Activated CD4-positive, CD25-positive, alpha-beta regulatory T cell treated with anti-CD3 and anti-CD28 coated beads, Interleukin-2, amount 50 U/mL, for 24 hours (primary cell): ENCODE data around the gene EEF1AKMT4.

Experiments used
- ATAC-seq, 2 donors: fragments of 150-1000 bp; cut with Tn5 transposase; one replicate each; pipeline ENCODE4 v1.10.0; 2021; ENCODE audit warnings: mild to moderate bottlenecking in 1 of 2, moderate library complexity in 1 of 2

The EEF1AKMT4 gene

DNA sequence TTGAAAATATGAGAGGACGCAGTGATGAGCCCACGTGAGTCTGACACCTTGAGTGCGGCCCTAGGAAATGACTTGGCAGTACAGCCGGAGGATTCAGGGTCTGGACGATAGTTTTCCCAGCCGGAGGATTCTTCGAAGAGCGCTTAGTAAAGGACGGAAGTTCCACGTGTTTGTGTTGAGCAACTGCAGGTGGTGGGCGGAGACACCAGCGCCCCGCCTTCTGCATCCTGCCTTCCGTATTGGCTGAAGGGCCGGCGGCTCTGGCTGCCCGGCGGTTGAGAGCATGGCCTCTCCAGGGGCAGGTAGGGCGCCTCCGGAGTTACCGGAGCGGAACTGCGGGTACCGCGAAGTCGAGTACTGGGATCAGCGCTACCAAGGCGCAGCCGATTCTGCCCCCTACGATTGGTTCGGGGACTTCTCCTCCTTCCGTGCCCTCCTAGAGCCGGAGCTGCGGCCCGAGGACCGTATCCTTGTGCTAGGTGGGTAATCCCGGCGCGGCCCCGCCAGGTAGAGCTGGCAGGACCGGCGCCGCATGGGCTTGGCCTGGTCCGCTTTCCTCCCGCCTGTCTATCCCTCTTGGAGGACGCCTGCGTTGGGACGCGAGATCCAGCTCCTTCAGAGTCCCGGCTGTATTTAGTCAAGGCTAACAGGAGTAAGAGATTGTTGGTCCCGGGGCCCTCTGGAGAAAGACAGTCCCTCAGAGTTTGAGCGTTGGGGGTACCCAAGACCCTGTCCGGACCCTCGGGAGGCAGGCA, at the start of gene EEF1AKMT4:
Gene EEF1AKMT4, plus strand, starts transcription at position 261 of the 755 bp plus-strand sequence. Its CDS starts 23 bp downstream, at position 284.
- peak; percentile 90 to 91 for ATAC-seq

DNA sequence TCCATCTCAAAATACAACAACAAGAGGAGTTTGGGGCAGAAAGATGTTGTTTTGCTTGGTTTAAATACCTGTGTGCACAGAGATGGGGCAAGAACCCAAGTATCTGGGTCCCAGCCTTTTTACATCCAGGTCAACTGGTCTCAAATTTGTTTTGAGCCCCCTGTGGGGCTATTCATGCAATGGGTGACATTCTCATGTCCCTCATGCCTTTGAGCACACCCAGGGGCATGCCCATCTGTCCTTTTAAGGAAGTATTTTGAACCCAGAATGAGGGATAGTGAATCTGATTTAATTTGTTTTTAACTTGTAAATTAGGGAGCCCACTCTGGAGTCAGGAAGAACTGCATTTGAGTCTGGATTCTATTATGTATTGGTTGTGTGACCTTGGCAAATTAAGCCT, 48.6 kb upstream of the EEF1AKMT4 start:
- ATAC-seq = no peak

DNA sequence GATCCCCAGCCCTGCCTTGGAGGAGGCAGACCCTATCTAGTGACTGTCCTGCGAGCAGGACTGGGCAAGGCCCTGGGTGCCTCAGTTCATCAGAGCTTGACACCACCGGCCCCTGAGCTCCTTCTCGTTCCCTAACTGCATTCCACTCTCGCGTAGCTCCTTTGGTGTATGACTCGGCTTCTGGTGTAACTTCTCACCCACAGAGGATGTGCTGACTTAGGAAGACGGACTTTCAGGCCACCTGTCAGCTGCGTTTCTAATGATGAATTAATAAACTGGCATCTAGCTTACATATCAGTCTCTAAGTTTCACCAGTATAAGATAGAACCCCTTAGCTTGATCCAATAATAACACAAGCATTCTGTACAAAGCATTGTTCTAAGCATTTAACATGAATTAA, 45.9 kb upstream of the EEF1AKMT4 start:
- ATAC-seq = no peak

DNA sequence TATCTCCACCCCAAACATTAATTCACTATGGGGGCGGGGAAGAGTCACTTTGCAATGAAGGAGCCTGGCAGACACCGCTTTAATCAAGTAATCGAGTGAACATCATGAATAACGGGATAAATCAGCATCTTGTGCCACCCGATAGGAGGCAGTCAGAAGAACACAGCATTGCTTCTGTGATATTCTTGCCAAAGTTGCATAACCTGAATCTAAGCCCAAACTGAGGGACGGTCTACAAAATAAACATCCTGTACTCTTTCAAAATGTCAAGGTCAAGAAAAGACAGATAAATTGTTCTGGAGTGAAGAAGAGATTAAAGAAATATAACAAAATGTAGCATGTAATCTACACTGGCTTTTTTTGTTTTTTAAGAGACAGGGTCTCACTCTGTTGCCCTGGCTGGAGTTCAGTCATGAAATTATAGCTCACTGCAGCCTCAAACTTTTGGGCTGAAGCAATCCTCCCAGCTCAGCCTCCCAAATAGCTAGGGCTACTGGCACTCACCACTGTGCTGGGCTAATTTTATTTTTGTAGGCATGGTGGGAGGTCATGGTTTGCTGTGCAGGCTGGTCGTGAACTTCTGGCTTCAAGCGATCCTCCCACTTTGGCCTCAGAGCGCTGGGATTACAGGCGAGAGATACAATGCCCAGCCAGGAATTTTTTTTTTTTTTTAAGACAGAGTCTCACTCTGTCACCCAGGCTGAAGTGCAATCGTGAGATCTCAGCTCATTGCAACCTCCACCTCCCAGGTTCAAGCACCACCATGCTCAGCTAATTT, 40.1 kb upstream of the EEF1AKMT4 start:
- no peak for ATAC-seq

DNA sequence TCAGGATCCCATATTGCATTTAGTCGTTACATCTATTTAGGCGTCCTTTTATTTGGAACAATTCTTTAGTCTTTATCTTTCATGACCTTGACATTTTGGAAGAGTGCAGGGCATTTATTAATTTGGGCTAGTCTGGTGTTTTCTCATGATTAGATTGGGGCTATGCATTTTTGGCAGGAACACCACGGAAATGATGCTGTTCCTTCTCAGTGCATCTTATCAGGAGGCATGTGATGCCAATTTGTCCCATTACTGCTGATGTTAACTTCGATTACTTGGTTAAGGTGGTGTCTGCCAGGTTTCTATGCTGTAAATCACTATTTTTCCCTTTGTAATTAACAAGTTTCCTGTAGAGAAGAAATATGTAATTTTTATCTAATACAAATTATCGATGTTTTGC, 38.2 kb upstream of the EEF1AKMT4 start:
- ATAC-seq = no peak

DNA sequence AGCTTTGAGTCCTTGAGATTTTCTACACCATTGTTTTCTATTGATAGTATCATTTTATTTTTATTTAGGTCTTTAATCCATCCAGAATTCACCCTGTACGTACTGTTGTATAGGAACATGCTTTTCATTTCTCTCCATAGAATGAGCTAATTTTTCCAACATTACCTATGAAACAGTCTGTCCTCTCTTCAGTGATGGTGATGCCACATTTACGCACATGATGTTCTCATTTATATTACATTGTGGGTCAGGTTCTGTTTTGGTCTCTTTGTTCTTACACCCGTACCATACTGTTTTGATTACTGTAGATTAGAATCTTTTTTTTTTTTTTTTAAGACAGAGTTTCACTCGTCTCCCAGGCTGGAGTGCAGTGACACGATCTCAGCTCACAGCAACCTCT, 37.8 kb upstream of the EEF1AKMT4 start:
- no peak for ATAC-seq

DNA sequence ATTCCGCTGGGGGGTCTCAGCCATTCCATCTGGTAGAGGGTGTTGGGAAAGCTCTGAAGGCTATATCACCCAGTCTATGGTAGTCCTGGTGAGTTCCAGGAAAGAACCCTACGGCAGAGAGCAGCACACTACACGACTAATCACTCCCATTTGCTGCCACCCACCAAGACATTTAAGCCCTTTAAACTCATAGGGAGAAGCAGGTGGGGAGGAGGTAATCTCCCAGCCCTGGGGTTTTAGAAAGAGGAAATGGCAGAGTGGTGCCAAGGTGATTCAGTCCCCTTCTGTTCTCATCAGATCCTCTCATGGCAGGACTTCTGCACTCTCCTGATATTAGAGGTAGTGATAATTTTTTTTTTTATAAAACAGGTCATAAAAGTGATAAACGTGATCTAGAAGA, 30.7 kb upstream of the EEF1AKMT4 start:
- no peak for ATAC-seq

DNA sequence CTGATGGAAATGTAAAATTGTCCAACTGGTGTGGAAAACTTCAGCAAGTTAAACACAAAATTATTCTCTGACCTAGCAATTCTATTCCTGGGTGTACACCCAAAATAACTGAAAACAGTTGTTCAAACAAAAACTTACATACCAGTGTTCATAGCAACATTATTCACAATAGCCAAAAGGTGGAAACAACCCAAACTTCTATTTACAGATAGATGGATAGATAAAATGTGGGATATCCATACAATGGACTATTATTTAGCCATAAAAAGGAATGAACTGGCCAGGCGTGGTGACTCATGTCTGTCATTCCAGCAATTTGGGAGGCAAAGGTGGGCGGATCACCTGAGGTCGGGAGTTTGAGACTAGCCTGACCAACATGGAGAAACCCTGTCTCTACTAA, 27.0 kb upstream of the EEF1AKMT4 start:
- ATAC-seq = no peak

DNA sequence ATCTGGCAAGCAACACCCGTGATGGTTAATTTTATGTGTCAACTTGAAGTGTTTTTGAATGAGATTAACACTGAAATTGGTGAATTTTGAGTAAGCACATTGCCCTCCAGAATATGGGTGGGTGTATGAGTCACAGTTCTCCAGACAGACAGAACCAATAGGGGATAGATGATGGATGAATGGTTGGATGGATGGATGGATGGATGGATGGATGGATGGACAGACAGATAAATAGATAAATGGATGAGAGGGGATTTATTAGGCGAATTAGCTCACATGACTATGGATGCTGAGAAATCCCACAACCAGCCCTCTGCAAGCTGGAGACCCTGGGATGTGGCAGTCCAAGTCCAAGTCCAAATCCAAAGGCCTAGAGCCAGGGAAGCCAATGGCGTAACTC, 25.5 kb upstream of the EEF1AKMT4 start:
- no peak for ATAC-seq

DNA sequence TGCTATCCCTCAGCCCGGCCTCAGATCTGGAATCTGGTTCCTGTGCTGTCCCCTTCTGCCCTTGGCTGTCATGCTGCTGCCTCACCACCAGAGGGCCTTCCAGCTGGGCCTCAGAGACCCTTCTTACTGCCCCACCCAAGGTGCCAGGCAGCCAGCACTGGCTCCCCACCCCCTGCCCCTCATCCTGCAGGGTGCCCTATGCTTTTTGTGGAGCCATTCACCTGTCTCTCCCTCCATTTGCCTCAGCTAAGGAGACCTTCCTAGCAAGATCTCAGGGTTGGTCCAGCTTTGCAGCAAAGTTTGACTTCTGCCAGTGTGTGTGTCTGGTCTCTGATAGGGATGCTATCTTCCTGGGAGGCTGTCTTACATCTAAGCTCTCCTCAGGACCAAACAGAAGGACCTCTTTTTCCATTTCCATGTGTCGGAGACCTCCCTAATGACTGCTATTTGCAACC, 22.0 kb upstream of the EEF1AKMT4 start:
- ATAC-seq = peak; percentile 25 to 26

DNA sequence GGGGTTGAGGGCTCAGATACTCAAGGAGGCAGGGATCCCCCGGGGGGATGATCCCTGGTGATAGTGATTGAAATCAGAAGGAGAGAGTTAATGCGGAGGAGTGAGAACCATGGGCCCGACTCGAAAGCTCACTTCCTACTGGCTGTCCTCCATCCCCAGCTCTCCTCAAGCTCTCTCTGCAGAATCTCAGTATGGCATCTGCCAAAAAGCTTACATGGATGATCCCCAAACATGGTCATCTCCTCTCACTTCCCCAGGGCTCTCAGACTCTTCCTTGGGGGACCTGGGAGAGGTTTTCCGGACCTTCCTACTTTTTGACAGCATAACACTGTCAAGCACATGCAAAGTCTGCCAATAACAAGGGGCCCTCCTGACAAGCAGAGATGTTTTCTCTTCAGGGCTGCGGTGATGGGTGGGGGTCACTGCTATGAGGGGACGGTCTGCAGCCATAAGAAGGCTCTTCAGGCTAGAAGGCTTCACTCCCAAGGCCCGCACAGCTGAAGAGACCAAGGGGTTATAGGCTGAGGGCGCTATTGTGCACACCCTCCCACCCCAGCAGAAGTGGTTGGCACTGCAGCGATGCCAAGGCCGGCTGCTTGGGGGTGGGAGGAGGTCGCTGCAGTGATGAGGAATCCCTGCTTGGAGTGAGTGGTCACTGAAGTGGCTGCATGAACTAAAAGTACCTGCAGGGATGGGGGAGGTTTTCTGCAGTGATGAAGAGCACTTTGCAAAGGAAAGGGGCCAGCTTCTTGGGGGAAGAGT, 20.9 kb upstream of the EEF1AKMT4 start:
- no peak for ATAC-seq

DNA sequence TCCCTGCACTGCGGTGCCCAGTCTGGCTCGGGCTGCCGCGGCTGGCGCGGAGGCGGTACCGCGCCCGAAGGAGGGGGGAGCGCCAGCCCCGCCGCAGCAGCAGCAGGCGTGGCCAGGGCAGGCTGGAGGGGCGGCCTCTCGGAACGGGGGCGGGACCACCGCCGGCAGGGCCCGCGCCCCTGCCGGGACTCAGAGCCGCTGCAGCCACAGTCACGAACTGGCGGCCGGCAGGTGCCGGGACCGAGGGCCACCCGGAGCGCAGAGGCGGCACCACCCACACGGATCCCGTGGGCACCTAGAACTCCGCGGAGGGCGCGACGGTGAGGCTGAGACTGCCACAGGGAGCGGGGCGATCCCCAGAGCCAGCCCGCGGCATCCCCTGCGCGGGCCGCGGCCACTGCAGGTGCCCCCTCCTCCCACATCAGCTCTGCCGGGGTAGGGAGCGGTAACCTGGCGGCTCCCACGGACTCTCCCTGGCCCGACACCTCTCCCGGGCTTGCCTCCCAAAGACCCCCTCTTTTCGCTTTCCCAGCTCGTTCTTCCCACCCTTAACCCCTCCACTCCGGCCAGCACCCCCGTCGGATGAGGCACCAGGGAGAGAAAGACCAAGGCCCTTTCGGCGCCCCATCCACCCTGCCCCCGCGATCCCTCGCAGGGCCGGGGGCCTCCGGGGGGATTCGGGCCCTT, 19.9 kb upstream of the EEF1AKMT4 start, which contains the start of gene VWA5B2:
Gene VWA5B2, plus strand, starts transcription at position 192 of the 687 bp plus-strand sequence. CDS start 944 bp downstream, outside the sequence.
- peak; percentile 93 to 95 for ATAC-seq

DNA sequence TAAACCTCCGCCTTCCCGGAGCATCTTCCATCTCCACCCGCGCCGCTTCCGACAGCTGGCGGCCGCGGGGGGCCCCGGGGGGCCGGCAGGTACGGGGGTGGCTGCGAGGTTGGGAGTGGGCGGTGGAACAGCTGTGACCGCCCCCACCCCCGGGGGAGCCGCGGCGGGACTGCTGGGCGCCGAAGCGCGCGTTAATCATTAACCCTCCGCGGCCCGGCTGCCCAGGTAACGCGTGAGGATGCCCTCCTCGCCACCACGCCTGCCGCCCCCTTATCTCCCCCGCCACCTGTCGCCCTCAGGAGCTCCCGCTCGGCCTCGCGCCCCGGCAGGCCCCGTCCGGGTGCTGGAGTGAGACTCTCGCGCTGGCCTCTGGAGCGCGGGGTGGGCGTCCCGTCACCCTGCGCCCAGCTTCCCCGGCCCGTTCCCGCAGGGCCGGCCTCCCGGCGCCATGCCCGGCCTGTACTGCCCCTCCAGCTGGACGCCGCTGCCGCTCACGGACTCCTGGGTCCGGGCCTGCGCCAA, 19.3 kb upstream of the EEF1AKMT4 start:
- ATAC-seq = no peak

DNA sequence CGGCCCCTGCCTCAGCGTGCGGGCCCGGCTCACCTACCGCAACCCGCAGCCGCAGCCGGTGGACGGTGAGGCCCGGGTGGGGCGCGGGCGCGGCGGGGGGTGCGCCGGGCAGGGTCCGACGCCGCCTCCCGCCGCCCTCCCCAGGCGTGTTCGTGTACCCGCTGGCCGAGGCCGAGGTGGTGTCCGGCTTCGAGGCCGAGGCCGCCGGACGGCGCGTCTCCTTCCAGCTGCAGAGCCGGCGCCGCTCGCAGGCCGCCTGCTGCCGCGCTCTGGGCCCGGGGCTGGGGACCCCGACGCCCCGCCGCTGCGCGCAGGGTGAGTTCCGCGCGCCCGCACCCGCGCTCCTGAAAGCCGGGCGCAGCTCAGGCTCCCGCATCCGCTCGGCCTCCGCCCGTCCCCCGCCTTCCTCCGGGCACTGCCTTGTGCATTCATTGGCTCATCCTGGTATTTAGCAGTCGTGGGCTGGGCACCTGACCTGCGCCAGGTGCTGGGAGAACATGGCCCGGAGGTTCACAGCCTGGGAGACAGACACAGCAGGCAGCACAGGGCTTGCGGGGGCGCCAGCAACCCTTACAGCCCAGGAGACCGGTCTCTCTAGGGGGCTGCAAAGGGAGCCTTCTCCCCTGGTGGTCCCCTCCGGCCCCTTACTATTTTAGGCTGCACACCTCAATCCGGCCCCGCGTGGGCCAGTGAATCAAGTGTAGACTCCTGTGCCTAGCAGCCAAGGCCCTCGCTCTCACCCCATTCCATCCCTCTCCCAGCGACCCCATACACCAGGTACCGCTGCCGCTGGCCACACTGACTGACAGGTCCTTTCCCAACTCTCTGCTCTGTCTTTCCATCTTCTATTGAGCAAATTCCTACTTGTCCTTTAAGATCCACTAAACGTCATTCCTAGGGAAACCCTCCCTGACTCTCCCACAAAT, 18.6 kb upstream of the EEF1AKMT4 start:
- ATAC-seq = no peak

DNA sequence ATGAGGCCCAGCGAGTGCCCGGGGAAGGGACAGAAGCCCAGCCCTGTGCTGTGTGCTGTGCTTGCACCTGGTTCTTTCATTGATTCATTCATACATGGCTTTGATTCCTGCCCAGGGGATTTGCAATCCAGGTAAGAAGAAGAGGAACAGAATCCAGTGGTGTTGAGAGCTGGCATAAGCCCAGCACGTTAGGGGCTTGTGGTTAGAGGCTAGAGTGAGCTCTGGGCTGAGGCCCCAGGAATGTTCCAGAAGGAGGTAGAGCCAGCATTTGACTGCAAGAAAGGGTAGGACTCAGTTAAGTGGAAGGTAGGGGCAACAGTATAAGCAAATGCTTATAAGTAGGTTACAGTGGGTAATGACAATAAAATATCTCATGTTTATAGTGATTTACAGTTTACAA, 17.8 kb upstream of the EEF1AKMT4 start:
- no peak for ATAC-seq

DNA sequence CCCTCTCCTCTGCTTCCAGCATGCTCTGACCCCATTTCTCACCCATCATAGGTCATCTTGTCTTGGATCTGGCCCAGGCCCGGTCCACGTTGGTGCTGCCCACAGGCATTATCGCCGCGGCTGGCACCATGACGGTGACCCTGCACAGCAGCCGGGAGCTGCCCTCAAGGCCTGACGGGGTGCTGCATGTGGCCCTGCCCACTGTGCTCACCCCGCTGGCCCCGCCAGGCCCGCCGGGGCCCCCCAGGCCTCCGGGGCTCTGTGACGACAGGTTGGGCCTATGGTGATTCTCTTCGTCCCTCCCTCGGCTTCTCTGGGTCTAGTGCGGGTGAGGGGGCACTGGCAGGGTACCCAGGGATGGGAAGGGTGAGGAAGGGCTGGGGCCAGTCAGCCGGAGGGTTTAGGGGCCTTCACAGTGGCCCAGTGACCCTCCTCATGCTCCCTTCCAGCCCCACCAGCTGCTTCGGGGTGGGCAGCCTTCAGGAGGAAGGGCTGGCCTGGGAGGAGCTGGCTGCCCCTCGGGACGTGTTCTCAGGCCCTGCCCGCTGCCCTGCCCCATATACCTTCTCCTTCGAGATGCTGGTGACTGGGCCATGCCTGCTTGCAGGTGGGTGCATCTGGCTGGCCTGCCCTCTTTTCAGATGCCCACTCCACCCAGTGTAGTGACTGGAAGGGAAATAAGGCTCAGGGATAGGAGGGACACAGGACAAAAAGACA, 16.2 kb upstream of the EEF1AKMT4 start:
- ATAC-seq = no peak

DNA sequence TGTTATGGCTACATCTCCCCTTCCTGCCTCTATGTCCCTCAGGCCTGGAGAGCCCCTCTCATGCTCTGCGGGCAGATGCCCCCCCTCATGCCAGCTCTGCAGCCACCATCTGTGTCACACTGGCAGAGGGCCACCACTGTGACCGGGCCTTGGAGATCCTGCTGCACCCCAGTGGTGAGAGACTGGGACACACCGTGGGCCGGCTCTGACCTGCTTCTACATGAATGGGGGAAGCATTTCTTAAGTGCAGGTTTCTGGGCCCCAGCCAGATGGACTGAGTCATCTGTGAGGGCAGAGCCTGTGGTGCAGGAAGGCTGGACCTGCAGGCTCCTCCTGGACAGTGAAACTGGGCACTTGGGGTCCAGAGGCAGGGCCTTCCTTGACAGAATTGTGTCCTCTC, 15.2 kb upstream of the EEF1AKMT4 start:
- ATAC-seq = no peak

DNA sequence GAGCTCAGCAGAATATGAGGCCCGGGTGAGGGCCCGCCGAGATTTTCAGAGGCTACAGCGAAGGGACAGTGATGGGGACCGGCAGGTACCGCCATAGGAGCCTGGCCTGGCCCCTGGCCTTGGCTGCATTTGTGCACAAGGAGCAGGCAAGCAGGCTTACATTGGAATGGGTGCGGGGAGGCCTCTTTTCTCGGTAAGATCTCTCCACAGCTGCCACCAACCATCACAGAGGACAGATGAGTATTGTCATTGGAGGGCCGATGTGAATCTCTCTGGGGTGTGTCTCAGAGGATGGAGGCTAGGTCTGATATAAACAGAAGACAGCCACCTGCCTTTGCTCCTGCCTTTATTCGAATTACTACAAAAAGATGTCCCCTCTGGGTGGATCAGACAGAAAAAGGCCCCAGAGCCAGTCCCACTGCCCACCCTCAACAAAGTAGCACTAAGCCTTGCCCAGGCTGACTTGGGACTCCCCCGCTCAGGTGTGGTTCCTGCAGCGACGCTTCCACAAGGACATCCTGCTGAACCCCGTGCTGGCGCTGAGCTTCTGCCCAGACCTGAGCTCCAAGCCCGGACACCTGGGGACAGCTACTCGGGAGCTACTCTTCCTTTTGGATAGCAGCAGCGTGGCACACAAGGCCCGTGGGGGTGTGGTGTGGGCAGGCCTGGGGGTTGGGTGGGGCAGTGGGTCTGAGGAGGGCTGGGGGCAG, 14.6 kb upstream of the EEF1AKMT4 start:
- ATAC-seq = no peak

DNA sequence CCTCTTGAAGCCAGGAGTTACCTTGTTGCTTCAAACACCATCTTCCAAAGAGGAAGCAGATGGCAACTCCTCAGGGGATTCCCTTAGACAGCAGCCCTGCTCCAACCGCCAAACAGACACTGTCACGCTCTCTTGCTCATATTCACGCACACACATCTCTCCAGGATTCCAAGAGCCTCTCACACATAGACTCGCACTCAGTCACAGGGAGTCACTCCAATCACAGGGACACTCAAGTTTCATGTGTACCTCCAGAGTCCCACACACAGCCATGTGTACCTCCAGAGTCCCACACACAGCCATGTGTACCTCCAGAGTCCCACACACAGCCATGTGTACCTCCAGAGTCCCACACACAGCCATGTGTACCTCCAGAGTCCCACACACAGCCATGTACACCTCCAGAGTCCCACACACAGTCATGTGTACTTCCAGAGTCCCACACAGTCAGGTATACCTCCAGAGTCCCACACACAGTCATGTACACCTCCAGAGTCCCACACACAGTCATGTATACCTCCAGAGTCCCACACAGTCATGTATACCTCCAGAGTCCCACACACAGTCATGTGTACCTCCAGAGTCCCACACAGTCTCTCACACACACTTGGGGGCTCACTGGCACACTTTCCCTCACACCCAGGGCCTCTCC, 14.0 kb upstream of the EEF1AKMT4 start:
- ATAC-seq = no peak
